ENCODE data around the gene TMEM239. TPM values are rescaled to one million over a fixed set of nuclear protein-coding genes. Genes with fewer than 3 reads are reported as not detected.

The TMEM239 gene
- total RNA-seq, 1 experiment from 2014 or later: not detected

DNA sequence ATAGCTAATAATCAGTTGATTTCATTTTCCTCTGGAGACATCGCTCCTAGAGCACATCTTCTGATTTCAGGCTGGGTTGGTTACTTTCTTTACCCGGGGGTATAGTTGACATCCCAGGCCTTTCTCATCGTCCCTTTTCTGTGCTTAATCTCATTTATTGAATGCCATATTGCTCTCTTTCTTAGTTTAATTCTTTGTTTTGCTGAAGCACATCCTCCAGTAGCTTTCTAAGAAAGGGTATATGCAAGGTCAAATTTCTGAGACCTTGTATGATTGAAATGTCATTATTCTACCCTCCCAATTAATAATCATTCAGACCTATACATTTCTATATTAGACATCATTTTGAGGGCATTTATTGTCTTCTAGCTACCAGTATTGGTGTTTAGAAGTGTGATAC, 4.0 kb upstream of the TMEM239 start:
- CTCF ChIA-PET: no interaction called here
- H3K27ac Mint-ChIP-seq (ENCODE audit: unreplicated experiment): no peak overlapping the region

DNA sequence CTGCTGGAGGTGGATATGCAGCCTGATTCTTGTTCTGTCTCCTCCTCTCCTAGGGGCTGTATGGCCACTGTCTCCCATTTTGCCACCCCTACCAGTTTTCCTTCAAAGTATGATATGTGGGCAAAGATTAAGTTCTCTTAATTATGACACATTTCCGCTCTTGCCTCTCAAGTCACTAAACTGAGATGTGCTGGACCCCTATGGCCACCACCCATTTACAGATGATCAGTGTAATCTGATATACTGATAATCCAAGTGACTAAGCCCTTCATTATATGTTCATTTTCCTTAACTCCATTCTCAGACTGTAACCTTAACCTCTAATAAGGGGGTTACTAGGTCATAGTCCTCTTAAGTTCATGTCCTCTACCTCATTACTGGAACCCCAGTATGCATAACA, 2.1 kb upstream of the TMEM239 start:
- Mint-ChIP-seq H3K4me1 (ENCODE audit: low read depth, unreplicated experiment) (peaks cover 3% of the 10 kb centered on the region), H3K4me3 (ENCODE audit: low read depth, unreplicated experiment) (no peak overlapping the region), H3K36me3 (ENCODE audit: insufficient read depth, unreplicated experiment) (no peaks in the 10 kb centered on the region), H3K27me3 (ENCODE audit: unreplicated experiment) (peaks cover 56% of the 10 kb centered on the region), H3K27ac (ENCODE audit: unreplicated experiment) (no peak overlapping the region), H3K9me3 (ENCODE audit: low read depth, unreplicated experiment) (no peaks in the 10 kb centered on the region)
- intact Hi-C loops (cut with micrococcal nuclease; ENCODE audit: unreplicated experiment): no loop called here
- TF ChIP-seq, protein P1, sequence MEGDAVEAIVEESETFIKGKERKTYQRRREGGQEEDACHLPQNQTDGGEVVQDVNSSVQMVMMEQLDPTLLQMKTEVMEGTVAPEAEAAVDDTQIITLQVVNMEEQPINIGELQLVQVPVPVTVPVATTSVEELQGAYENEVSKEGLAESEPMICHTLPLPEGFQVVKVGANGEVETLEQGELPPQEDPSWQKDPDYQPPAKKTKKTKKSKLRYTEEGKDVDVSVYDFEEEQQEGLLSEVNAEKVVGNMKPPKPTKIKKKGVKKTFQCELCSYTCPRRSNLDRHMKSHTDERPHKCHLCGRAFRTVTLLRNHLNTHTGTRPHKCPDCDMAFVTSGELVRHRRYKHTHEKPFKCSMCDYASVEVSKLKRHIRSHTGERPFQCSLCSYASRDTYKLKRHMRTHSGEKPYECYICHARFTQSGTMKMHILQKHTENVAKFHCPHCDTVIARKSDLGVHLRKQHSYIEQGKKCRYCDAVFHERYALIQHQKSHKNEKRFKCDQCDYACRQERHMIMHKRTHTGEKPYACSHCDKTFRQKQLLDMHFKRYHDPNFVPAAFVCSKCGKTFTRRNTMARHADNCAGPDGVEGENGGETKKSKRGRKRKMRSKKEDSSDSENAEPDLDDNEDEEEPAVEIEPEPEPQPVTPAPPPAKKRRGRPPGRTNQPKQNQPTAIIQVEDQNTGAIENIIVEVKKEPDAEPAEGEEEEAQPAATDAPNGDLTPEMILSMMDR (IDR thresholded peaks at IDR 0.05; ENCODE audit: unreplicated experiment): no peak
- CTCF ChIA-PET: no interaction called here
- no TSS peak for BruUV-seq (replicated peaks)
- DNase-seq: no peak

More for the DNA sequence above, 4.0 kb upstream of the TMEM239 start:
- no TSS peak for BruUV-seq (replicated peaks)
- Mint-ChIP-seq H3K4me3 (ENCODE audit: low read depth, unreplicated experiment) (no peak overlapping the region), H3K9me3 (ENCODE audit: low read depth, unreplicated experiment) (no peaks in the 10 kb centered on the region), H3K36me3 (ENCODE audit: insufficient read depth, unreplicated experiment) (no peaks in the 10 kb centered on the region), H3K27me3 (ENCODE audit: unreplicated experiment) (peaks cover 71% of the 10 kb centered on the region), H3K4me1 (ENCODE audit: low read depth, unreplicated experiment) (peaks cover 8% of the 10 kb centered on the region)
- intact Hi-C loops (cut with micrococcal nuclease; ENCODE audit: unreplicated experiment): no loop called here
- TF ChIP-seq, protein P1 (IDR thresholded peaks at IDR 0.05; ENCODE audit: unreplicated experiment): no peak
- no peak for DNase-seq

DNA sequence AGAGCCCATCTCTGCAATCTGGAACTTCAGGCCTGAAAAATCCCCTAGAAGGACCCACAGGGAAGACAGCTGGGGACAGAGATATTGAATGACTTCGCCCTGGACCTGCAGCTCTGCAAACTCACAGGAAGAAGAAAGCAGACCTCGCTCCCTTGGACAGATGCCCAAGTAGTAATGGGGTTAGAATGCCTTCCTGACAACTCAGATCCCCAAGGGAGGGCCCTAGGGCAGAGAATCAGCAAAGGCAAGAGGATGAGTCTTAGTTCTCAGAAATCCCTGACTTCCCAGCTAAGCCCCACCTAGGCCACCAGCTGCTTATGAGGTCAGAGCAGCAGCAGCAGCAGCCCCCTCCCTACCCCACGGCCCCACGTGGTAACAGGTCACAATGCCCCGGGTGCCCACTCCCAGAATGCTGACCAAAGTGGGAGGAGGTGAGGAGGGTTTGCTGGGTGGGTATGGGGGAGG, 1.5 kb upstream of the TMEM239 start, which contains the start of gene C20orf141:
C20orf141 (plus strand) TSS at position 401 of the 465 bp plus-strand sequence. CDS start 198 bp downstream, outside the sequence.
- Mint-ChIP-seq H3K4me1 (ENCODE audit: low read depth, unreplicated experiment) (no peaks in the 10 kb centered on the region), H3K9me3 (ENCODE audit: low read depth, unreplicated experiment) (no peaks in the 10 kb centered on the region), H3K27me3 (ENCODE audit: unreplicated experiment) (peaks cover 55% of the 10 kb centered on the region), H3K4me3 (ENCODE audit: low read depth, unreplicated experiment) (no peak within 1 kb of the TSS), H3K36me3 (ENCODE audit: insufficient read depth, unreplicated experiment) (no peaks in the 10 kb centered on the region), H3K27ac (ENCODE audit: unreplicated experiment) (no peak within 1 kb of the TSS)
- DNase-seq: no peak
- no TSS peak for BruUV-seq (replicated peaks)
- TF ChIP-seq, protein P1 (IDR thresholded peaks at IDR 0.05; ENCODE audit: unreplicated experiment): no peak
- intact Hi-C loops (cut with micrococcal nuclease; ENCODE audit: unreplicated experiment): no loop called here
- CTCF ChIA-PET: interaction anchor here (0.7 kb wide), 1 partner anchor 9 kb away, joined by 4 read pairs; no protein-coding TSS in a partner anchor

DNA sequence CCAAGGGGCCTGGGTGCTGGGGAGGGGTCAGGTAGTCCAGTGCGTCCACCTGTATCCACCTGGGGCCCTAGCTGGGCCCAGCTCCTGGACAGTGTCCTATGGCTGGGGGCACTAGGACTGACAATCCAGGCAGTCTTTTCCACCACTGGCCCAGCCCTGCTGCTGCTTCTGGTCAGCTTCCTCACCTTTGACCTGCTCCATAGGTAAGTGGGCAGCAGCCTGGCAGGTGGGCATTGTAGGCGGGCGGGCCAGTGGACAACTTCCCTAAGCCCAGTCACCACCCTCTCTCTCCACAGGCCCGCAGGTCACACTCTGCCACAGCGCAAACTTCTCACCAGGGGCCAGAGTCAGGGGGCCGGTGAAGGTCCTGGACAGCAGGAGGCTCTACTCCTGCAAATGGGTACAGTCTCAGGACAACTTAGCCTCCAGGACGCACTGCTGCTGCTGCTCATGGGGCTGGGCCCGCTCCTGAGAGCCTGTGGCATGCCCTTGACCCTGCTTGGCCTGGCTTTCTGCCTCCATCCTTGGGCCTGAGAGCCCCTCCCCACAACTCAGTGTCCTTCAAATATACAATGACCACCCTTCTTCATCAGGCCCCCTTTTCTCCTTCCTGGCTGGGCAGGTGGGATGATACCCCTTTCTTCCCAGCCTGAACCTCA, 793 bp upstream of the TMEM239 start:
- TF ChIP-seq, protein P1 (IDR thresholded peaks at IDR 0.05; ENCODE audit: unreplicated experiment): no peak
- intact Hi-C loops (cut with micrococcal nuclease; ENCODE audit: unreplicated experiment): no loop called here
- BruUV-seq (replicated peaks): no TSS peak
- no peaks in the 10 kb centered on the region for H3K36me3 Mint-ChIP-seq (ENCODE audit: insufficient read depth, unreplicated experiment)
- no peak overlapping the region for H3K27ac Mint-ChIP-seq (ENCODE audit: unreplicated experiment)
- CTCF ChIA-PET: no interaction called here
- no peak for DNase-seq
- no peak overlapping the region for H3K4me3 Mint-ChIP-seq (ENCODE audit: low read depth, unreplicated experiment)
- H3K27me3 Mint-ChIP-seq (ENCODE audit: unreplicated experiment): peaks cover 62% of the 10 kb centered on the region
- no peaks in the 10 kb centered on the region for H3K9me3 Mint-ChIP-seq (ENCODE audit: low read depth, unreplicated experiment)
- H3K4me1 Mint-ChIP-seq (ENCODE audit: low read depth, unreplicated experiment): no peaks in the 10 kb centered on the region
